DND-41 (cell line): ENCODE data around the gene TOGARAM2.

ENCODE experiments used
- CTCF ChIP-seq: IDR thresholded peaks from 2 replicates; pipeline ENCODE4 v1.5.1; 2012; ENCODE audit warnings: borderline replicate concordance, low read length, moderate library complexity, mild to moderate bottlenecking; ENCODE audit not compliant: poor library complexity, severe bottlenecking; ENCODE audit errors: extremely low read depth
- EZH2 ChIP-seq: IDR thresholded peaks from 3 replicates; pipeline ENCODE4 v1.6.1; 2012; ENCODE audit warnings: borderline replicate concordance, low read depth, mild to moderate bottlenecking, moderate library complexity, low read length, inconsistent platforms; ENCODE audit not compliant: severe bottlenecking

GRCh38 chr2:29100564-29100963 is 119.5 kb downstream of the TOGARAM2 start:
- no peak for TF ChIP-seq CTCF
- TF ChIP-seq EZH2: no peak
